GM10248 (cell line): ENCODE results near the gene RAB34.
"Not testable (repeated sequence)": the region's sequence is repeated elsewhere in the genome, so short reads cannot be mapped to it uniquely, and the experiment has no call there.

ENCODE experiments used
- CTCF ChIA-PET: fragments of 300-600 bp; sonication (Branson Sonifier 250); formaldehyde crosslinking; extraction: SDS; loops from one replicate; lab custom pipeline; 2021; ENCODE audit warnings: antibody characterized with exemption; lab: Yijun Ruan, JAX
- POLR2A ChIA-PET: fragments of 350-650 bp; sonication (Branson Sonifier 250); formaldehyde crosslinking; extraction: SDS; loops from one replicate; lab custom pipeline; 2020; ENCODE audit warnings: antibody characterized with exemption; lab: Yijun Ruan, JAX
- DNase-seq: peaks from one replicate; pipeline ENCODE4 v3.0.0; 2012; ENCODE audit errors: extremely low spot score
- TF ChIP-seq, protein P1 (sequence below): IDR thresholded peaks from 2 replicates; pipeline ENCODE4 v1.5.1; 2012; ENCODE audit warnings: mild to moderate bottlenecking, low read depth; ENCODE audit errors: extremely low read depth, missing control alignments, control extremely low read depth

The RAB34 gene

GRCh38 chr17:28737770-28738679 lies 20.4 kb upstream of the RAB34 start:
- CTCF ChIA-PET = interaction anchor here (1.3 to 4.1 kb wide), 5 partner anchors 8 to 14 kb away, joined by 3 to 17 read pairs (median 11); partner anchors contain the start of genes NEK8 and TLCD1

DNA sequence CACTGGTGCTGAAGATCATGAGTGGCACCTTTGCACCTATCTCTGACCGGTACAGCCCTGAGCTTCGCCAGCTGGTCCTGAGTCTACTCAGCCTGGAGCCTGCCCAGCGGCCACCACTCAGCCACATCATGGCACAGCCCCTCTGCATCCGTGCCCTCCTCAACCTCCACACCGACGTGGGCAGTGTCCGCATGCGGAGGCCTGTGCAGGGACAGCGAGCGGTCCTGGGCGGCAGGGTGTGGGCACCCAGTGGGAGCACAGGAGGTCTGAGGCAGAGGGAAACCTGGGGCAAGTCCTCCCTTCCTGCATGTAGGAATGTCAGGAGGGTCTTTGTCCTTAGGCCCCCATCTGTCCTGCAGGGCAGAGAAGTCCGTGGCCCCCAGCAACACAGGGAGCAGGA lies 19.6 kb upstream of the RAB34 start:
- POLR2A ChIA-PET = interaction anchor here (0.6 to 7.2 kb wide), 2 partner anchors 10 to 36 kb away, joined by 6 to 64 read pairs; partner anchors contain the start of genes NEK8 and TLCD1
- TF ChIP-seq, protein P1, sequence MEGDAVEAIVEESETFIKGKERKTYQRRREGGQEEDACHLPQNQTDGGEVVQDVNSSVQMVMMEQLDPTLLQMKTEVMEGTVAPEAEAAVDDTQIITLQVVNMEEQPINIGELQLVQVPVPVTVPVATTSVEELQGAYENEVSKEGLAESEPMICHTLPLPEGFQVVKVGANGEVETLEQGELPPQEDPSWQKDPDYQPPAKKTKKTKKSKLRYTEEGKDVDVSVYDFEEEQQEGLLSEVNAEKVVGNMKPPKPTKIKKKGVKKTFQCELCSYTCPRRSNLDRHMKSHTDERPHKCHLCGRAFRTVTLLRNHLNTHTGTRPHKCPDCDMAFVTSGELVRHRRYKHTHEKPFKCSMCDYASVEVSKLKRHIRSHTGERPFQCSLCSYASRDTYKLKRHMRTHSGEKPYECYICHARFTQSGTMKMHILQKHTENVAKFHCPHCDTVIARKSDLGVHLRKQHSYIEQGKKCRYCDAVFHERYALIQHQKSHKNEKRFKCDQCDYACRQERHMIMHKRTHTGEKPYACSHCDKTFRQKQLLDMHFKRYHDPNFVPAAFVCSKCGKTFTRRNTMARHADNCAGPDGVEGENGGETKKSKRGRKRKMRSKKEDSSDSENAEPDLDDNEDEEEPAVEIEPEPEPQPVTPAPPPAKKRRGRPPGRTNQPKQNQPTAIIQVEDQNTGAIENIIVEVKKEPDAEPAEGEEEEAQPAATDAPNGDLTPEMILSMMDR = no peak
- no peak for DNase-seq
- CTCF ChIA-PET = interaction anchor here (1.4 to 1.7 kb wide), 2 partner anchors 9 to 13 kb away, joined by 6 to 11 read pairs; partner anchors contain the start of gene NEK8

More at GRCh38 chr17:28737770-28738679, 20.4 kb upstream of the RAB34 start:
- TF ChIP-seq, protein P1 = no peak
- peak; percentile 86 for DNase-seq
- POLR2A ChIA-PET = interaction anchor here (0.6 to 7.2 kb wide), 2 partner anchors 10 to 35 kb away, joined by 6 to 64 read pairs; partner anchors contain the start of genes NEK8 and TLCD1

DNA sequence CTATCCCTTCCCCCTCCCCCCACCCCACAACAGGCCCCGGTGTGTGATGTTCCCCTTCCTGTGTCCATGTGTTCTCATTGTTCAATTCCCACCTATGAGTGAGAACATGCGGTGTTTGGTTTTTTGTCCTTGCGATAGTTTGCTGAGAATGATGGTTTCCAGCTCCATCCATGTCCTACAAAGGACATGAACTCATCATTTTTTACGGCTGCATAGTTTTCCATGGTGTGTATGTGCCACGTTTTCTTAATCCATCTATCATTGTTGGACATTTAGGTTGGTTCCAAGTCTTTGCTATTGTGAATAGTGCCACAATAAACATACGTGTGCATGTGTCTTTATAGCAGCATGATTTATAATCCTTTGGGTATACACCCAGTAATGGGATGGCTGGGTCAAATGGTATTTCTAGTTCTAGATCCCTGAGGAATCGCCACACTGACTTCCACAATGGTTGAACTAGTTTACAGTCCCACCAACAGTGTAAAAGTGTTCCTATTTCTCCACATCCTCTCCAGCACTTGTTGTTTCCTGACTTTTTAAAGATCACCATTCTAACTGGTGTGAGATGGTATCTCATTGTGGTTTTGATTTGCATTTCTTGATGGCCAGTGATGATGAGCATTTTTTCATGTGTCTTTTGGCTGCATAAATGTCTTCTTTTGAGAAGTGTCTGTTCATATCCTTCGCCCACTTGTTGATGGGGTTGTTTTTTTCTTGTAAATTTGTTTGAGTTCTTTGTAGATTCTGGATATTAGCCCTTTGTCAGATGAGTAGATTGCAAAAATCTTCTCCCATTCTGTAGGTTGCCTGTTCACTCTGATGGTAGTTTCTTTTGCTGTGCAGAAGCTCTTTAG lies 18.5 kb upstream of the RAB34 start:
- POLR2A ChIA-PET = interaction anchor here (1.3 to 1.6 kb wide), 2 partner anchors 7 to 10 kb away, joined by 6 read pairs; partner anchors contain the start of genes TLCD1 and TRAF4
- DNase-seq = not testable (repeated sequence)

DNA sequence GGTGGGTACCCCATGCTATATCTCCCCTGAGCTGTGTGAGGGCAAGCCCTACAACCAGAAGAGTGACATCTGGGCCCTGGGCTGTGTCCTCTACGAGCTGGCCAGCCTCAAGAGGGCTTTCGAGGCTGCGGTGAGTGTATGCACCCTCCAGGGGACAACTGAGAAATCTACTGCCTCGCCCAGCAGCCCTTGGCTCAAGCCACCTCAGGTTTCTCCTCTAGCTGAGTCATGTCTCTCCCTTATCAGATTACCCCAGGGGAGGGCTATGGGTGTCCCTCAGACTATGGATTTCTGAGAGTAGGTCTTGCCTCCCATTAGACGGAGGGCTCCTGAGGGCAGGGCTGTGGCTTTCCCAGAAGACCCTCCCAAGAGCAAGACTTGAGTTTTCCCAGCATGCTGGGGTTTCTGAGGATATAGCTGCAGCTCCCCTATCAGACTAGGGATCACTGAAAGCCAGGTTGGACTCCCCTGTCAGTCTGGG lies 17.6 kb upstream of the RAB34 start:
- TF ChIP-seq, protein P1 = no peak
- CTCF ChIA-PET = interaction anchor here (1.2 to 1.6 kb wide), 5 partner anchors 8 to 162 kb away, joined by 3 to 20 read pairs (median 4); partner anchors contain the start of genes FLOT2, RPL23A, TLCD1 and TRAF4
- POLR2A ChIA-PET = interaction anchor here (1.3 to 1.6 kb wide), 2 partner anchors 8 to 9 kb away, joined by 6 read pairs; partner anchors contain the start of genes TLCD1 and TRAF4
- DNase-seq = no peak

More for the DNA sequence above, 18.5 kb upstream of the RAB34 start:
- CTCF ChIA-PET = interaction anchor here (1.3 to 1.7 kb wide), 5 partner anchors 8 to 16 kb away, joined by 3 to 20 read pairs (median 11); partner anchors contain the start of genes NEK8, RPL23A and TLCD1

DNA sequence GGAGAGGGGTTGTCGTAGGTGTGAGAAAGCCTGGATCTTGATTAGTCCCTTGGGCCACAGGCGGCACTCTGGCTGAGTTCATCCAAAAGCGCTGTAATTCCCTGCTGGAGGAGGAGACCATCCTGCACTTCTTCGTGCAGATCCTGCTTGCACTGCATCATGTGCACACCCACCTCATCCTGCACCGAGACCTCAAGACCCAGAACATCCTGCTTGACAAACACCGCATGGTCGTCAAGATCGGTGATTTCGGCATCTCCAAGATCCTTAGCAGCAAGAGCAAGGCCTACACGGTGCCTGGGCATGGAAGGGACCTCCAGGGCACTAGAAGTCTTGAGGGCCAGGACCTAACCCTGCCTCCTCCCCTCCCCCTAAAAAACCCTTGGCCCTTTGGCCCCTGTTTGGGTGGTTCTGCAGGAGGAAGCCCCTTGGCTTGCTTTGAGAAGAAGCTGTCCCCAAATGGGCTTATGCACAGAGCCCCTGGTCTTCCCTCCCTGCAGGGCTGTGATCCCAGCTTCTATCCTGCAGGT lies 17.1 kb upstream of the RAB34 start:
- ChIA-PET CTCF (interaction anchor here (1.2 to 1.6 kb wide), 5 partner anchors 8 to 163 kb away, joined by 3 to 20 read pairs (median 4); partner anchors contain the start of genes FLOT2, RPL23A, TLCD1 and TRAF4), POLR2A (interaction anchor here (1.3 to 1.6 kb wide), 2 partner anchors 8 kb away, joined by 6 read pairs; partner anchors contain the start of genes TLCD1 and TRAF4)
- no peak for DNase-seq
- TF ChIP-seq, protein P1 = no peak

GRCh38 chr17:28733346-28733745 lies 15.7 kb upstream of the RAB34 start:
- no peak for DNase-seq
- TF ChIP-seq, protein P1 = no peak
- ChIA-PET CTCF (interaction anchor here (0.6 to 3.9 kb wide), 4 partner anchors 9 to 169 kb away, joined by 3 to 13 read pairs (median 3); no protein-coding TSS in a partner anchor), POLR2A (interaction anchor here (0.6 kb wide), 1 partner anchor 21 kb away, joined by 4 read pairs; no protein-coding TSS in a partner anchor)
